Umbilical cord (tissue), 1 donor: ENCODE results near the gene B4GALT1. TPM values are rescaled to one million over a fixed set of nuclear protein-coding genes. Genes with fewer than 3 reads are reported as not detected.

Experiments
- total RNA-seq: library from RNA; depleted of rRNA; stranded (reverse); fragments of >200 nt; gene quantifications from one replicate; pipeline ENCODE4 v1.2.3, GENCODE V29; 2014; ENCODE audit warnings: low replicate concordance; ENCODE audit not compliant: insufficient read depth

The B4GALT1 gene
- total RNA-seq, 1 donor from 2014 or later: 32.5 TPM

Other genes starting within 250 kb of the B4GALT1 start
- 15.9 TPM for gene APTX, start 165.7 kb downstream of the B4GALT1 start, total RNA-seq
- gene DNAJA1, start 142.1 kb downstream of the B4GALT1 start, total RNA-seq: 51.3 TPM
- gene SMU1, start 90.7 kb downstream of the B4GALT1 start, total RNA-seq: 31.1 TPM
- not detected for gene SPINK4, start 72.8 kb upstream of the B4GALT1 start, total RNA-seq
- 39.5 TPM for gene BAG1, start 97.4 kb upstream of the B4GALT1 start, total RNA-seq
- gene CHMP5, start 97.7 kb upstream of the B4GALT1 start, total RNA-seq: 73.9 TPM
- gene NFX1, start 123.2 kb upstream of the B4GALT1 start, total RNA-seq: 49.8 TPM
- gene AQP7, start 235.2 kb upstream of the B4GALT1 start, total RNA-seq: 0.48 TPM